Neural cell (in vitro differentiated cells): ENCODE measurements around the gene TXK. TPM values are rescaled to one million over a fixed set of nuclear protein-coding genes. Genes with fewer than 3 reads are reported as not detected.

ENCODE experiments used
- H2AFZ ChIP-seq: fragments of 200-600, 300-800 bp; sonication (generic), shearing (Covaris generic); 2 replicates; pipeline ENCODE4 v1.6.0; 2014; ENCODE audit warnings: low read depth, mild to moderate bottlenecking, antibody characterized with exemption, low read length, moderate library complexity
- H3F3A ChIP-seq: fragments of 200-600 bp; shearing (Covaris generic); 2 replicates; pipeline ENCODE4 v1.6.1; 2016; ENCODE audit warnings: mild to moderate bottlenecking, moderate library complexity, mixed read lengths, antibody characterized with exemption, low read length; ENCODE audit not compliant: insufficient read depth, poor library complexity, severe bottlenecking
- H3K27ac ChIP-seq: fragments of 200-600, 300-800 bp; sonication (generic), shearing (Covaris generic); 2 replicates; pipeline ENCODE4 v1.5.1; 2014; ENCODE audit warnings: mild to moderate bottlenecking, low read length, moderate library complexity
- H3K27me3 ChIP-seq: fragments of 300-800, 200-600 bp; sonication (generic), shearing (Covaris generic); 2 replicates; pipeline ENCODE4 v1.6.0; 2014; ENCODE audit warnings: mild to moderate bottlenecking, low read depth, low read length, moderate library complexity; ENCODE audit not compliant: insufficient read depth
- H3K36me3 ChIP-seq: fragments of 300-800, 200-600 bp; sonication (generic), shearing (Covaris generic); 2 replicates; pipeline ENCODE4 v1.5.1; 2014; ENCODE audit warnings: mild to moderate bottlenecking, antibody characterized with exemption, low read length, moderate library complexity; ENCODE audit not compliant: insufficient read depth
- H3K4me2 ChIP-seq: fragments of 300-800, 200-600 bp; sonication (generic), shearing (Covaris generic); 2 replicates; pipeline ENCODE4 v1.6.0; 2014; ENCODE audit warnings: mild to moderate bottlenecking, low read length
- H3K4me3 ChIP-seq: fragments of 300-800, 200-600 bp; sonication (generic), shearing (Covaris generic); 2 replicates; pipeline ENCODE4 v1.5.1; 2014; ENCODE audit warnings: mild to moderate bottlenecking, low read length, moderate library complexity
- H3K79me2 ChIP-seq: fragments of 200-600 bp; shearing (Covaris generic); replicated peaks from 2 replicates; pipeline ENCODE4 v1.6.0; 2014; ENCODE audit warnings: mild to moderate bottlenecking, low read length, moderate library complexity; ENCODE audit not compliant: insufficient read depth
- H3K9ac ChIP-seq: fragments of 300-800, 200-600 bp; sonication (generic), shearing (Covaris generic); 2 replicates; pipeline ENCODE4 v1.6.1; 2016; ENCODE audit warnings: mild to moderate bottlenecking, low read length, mixed read lengths
- H3K9me2 ChIP-seq: fragments of 200-600 bp; shearing (Covaris generic); 2 replicates; pipeline ENCODE4 v1.6.1; 2016; ENCODE audit warnings: mild to moderate bottlenecking, low read length, mixed read lengths; ENCODE audit not compliant: insufficient read depth
- H3K9me3 ChIP-seq: fragments of 200-600, 300-800 bp; sonication (generic), shearing (Covaris generic); 2 replicates; pipeline ENCODE4 v1.6.1; 2016; ENCODE audit warnings: mild to moderate bottlenecking, mixed run types, low read length, moderate library complexity, mixed read lengths
- H4K20me1 ChIP-seq: fragments of 200-600 bp; shearing (Covaris generic); 2 replicates; pipeline ENCODE4 v1.6.1; 2016; ENCODE audit warnings: mild to moderate bottlenecking, mixed run types; ENCODE audit not compliant: insufficient read depth
- EP300 ChIP-seq: fragments of 450-650 bp; conservative IDR thresholded peaks from 2 replicates; pipeline ENCODE4 v1.6.1; 2014; ENCODE audit warnings: antibody characterized with exemption, mild to moderate bottlenecking, moderate library complexity; ENCODE audit not compliant: poor library complexity, severe bottlenecking
- EZH2 ChIP-seq: fragments of 200-600, 300-800 bp; shearing (Covaris generic), sonication (generic); IDR thresholded peaks from 2 replicates; pipeline ENCODE4 v1.6.1; 2014; ENCODE audit warnings: antibody characterized with exemption, low read length, borderline replicate concordance, mild to moderate bottlenecking; ENCODE audit not compliant: insufficient read depth, poor library complexity, severe bottlenecking
- MXI1 ChIP-seq: fragments of 450-650 bp; conservative IDR thresholded peaks from 2 replicates; pipeline ENCODE4 v1.6.1; 2014; ENCODE audit warnings: antibody characterized with exemption, mild to moderate bottlenecking; ENCODE audit not compliant: poor library complexity, severe bottlenecking
- POLR2AphosphoS5 ChIP-seq: IDR thresholded peaks from 2 replicates; pipeline ENCODE4 v1.6.1; 2012
- RAD21 ChIP-seq: fragments of 450-650 bp; conservative IDR thresholded peaks from 2 replicates; pipeline ENCODE4 v1.6.1; 2014; ENCODE audit warnings: antibody characterized with exemption, mild to moderate bottlenecking, moderate library complexity
- SMC3 ChIP-seq: fragments of 450-650 bp; conservative IDR thresholded peaks from 2 replicates; pipeline ENCODE4 v1.6.1; 2014; ENCODE audit warnings: antibody characterized with exemption, mild to moderate bottlenecking, moderate library complexity; ENCODE audit not compliant: poor library complexity
- TAF1 ChIP-seq: IDR thresholded peaks from 2 replicates; pipeline ENCODE4 v1.6.1; 2012; ENCODE audit warnings: low read depth
- polyA plus RNA-seq: library from polyadenylated mRNA; depleted of rRNA; stranded (reverse); fragments of >200 nt; gene quantifications from 2 replicates; pipeline ENCODE4 v1.2.3, GENCODE V29; 2014
- TF ChIP-seq, protein P1 (sequence below): fragments of 450-650 bp; IDR thresholded peaks from 2 replicates; pipeline ENCODE4 v1.5.1; 2014; ENCODE audit warnings: antibody characterized with exemption, mild to moderate bottlenecking, moderate library complexity; ENCODE audit not compliant: poor library complexity, severe bottlenecking
- TF ChIP-seq, protein P2 (sequence below): IDR thresholded peaks from 2 replicates; pipeline ENCODE4 v1.6.1; 2012; ENCODE audit warnings: borderline replicate concordance

TXK gene
- polyA plus RNA-seq, 1 donor from 2014 or later, result not detected

DNA sequence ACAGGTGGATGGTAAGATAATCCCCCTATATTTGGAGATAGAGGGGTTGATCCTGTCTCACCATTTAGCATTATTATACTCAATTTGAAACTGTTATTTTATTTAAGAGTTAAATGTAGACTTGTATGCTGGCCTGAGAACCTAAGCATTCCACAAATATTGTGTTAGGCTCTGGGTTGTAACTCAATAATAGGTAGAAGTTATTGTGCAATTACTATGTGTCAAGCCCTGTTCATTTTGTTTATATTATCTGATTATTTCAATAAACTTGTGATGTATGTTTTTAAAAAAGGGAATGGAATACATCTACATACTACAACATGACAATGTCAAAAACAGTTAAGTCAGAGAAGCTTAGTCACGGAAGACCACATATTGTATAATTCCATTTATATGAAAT lies 13.6 kb upstream of the TXK start:
- Histone ChIP-seq H3K27me3 (no peaks in the 10 kb centered on the region), H3K27ac (no peak overlapping the region), H4K20me1 (no peaks in the 10 kb centered on the region), H3K36me3 (no peaks in the 10 kb centered on the region), H3K9ac (no peak overlapping the region), H3K79me2 (no peaks in the 10 kb centered on the region), H3K9me3 (no peaks in the 10 kb centered on the region), H3K4me3 (no peak overlapping the region), H3K9me2 (no peaks in the 10 kb centered on the region), H2AFZ (no peak overlapping the region), H3F3A (no peaks in the 10 kb centered on the region), H3K4me2 (no peak overlapping the region)
- TF ChIP-seq, protein P1, sequence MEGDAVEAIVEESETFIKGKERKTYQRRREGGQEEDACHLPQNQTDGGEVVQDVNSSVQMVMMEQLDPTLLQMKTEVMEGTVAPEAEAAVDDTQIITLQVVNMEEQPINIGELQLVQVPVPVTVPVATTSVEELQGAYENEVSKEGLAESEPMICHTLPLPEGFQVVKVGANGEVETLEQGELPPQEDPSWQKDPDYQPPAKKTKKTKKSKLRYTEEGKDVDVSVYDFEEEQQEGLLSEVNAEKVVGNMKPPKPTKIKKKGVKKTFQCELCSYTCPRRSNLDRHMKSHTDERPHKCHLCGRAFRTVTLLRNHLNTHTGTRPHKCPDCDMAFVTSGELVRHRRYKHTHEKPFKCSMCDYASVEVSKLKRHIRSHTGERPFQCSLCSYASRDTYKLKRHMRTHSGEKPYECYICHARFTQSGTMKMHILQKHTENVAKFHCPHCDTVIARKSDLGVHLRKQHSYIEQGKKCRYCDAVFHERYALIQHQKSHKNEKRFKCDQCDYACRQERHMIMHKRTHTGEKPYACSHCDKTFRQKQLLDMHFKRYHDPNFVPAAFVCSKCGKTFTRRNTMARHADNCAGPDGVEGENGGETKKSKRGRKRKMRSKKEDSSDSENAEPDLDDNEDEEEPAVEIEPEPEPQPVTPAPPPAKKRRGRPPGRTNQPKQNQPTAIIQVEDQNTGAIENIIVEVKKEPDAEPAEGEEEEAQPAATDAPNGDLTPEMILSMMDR, result no peak
- no peak for TF ChIP-seq SMC3
- no peak for TF ChIP-seq TAF1
- TF ChIP-seq, protein P2, sequence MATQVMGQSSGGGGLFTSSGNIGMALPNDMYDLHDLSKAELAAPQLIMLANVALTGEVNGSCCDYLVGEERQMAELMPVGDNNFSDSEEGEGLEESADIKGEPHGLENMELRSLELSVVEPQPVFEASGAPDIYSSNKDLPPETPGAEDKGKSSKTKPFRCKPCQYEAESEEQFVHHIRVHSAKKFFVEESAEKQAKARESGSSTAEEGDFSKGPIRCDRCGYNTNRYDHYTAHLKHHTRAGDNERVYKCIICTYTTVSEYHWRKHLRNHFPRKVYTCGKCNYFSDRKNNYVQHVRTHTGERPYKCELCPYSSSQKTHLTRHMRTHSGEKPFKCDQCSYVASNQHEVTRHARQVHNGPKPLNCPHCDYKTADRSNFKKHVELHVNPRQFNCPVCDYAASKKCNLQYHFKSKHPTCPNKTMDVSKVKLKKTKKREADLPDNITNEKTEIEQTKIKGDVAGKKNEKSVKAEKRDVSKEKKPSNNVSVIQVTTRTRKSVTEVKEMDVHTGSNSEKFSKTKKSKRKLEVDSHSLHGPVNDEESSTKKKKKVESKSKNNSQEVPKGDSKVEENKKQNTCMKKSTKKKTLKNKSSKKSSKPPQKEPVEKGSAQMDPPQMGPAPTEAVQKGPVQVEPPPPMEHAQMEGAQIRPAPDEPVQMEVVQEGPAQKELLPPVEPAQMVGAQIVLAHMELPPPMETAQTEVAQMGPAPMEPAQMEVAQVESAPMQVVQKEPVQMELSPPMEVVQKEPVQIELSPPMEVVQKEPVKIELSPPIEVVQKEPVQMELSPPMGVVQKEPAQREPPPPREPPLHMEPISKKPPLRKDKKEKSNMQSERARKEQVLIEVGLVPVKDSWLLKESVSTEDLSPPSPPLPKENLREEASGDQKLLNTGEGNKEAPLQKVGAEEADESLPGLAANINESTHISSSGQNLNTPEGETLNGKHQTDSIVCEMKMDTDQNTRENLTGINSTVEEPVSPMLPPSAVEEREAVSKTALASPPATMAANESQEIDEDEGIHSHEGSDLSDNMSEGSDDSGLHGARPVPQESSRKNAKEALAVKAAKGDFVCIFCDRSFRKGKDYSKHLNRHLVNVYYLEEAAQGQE, result no peak
- TF ChIP-seq POLR2AphosphoS5, result no peak
- no peak for TF ChIP-seq MXI1
- no peak for TF ChIP-seq EP300
- no peak for TF ChIP-seq RAD21
- TF ChIP-seq EZH2, result no peak

DNA sequence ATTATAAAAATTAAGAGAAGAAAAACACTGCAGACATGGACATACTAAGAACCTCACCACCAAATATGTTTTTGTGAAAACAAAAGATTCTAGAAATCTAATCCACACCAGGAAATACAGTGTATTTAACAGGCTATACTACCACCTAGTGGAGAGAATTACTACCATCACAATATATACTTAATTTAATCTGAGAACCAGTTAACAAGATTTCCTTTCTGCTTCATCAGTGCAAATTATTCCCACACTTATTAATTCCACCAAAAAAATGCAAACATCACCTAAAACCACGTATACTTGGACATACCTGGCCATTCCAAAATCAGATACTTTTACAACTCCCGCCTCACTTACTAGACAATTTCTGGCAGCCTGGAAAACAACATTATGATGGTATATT lies 7.0 kb upstream of the TXK start:
- Histone ChIP-seq H3K36me3 (no peaks in the 10 kb centered on the region), H3K79me2 (no peaks in the 10 kb centered on the region), H3K27ac (no peak overlapping the region), H3K4me3 (no peak overlapping the region), H3F3A (no peaks in the 10 kb centered on the region), H3K9me2 (no peaks in the 10 kb centered on the region), H3K4me2 (no peak overlapping the region), H4K20me1 (no peaks in the 10 kb centered on the region), H3K9me3 (no peaks in the 10 kb centered on the region), H2AFZ (no peak overlapping the region), H3K9ac (no peak overlapping the region), H3K27me3 (no peaks in the 10 kb centered on the region)
- TF ChIP-seq, protein P1, result peak; percentile 68
- TF ChIP-seq RAD21 (peak; percentile 65), SMC3 (peak; percentile 62)
- TF ChIP-seq, protein P2, result no peak
